PC-9 (cell line): ENCODE data around the gene SLC35F6.

Source experiments
- EZH2 ChIP-seq: fragments of 200-600 bp; sonication (generic); IDR thresholded peaks from 2 replicates; pipeline ENCODE4 v1.8.0; 2017; ENCODE audit warnings: antibody characterized with exemption, low read depth
- TF ChIP-seq, protein P1 (sequence below): fragments of 200-600 bp; sonication (generic); conservative IDR thresholded peaks from 2 replicates; pipeline ENCODE4 v1.6.1; 2017; ENCODE audit warnings: mixed run types, antibody characterized with exemption, mild to moderate bottlenecking, moderate library complexity

DNA sequence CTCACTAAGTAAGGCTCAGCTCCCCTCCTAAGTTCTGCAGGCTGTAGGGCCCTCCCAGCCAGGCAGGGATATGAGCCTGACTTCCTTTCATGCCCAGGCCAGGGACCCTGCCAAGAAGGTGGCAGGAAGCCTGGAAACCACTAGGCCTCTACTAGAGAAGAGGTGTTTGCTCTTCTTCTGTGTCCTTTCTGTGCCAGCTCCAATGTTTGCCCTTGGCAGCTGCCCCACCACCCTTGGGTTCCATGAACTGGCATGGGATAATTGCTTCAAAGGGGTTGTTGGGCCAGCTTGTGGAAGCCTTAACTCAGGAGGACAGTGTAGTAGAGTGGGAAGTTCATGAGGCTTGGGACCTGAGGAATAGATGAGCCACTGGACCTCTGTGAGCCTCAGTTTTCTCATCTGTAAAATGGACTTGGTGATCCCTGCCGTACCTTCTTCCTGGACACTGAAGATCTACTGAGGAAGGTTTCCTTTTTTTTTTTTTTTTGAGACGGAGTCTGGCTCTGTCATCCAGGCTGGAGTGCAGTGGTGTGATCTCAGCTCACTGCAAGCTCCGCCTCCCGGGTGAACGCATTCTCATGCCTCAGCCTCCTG lies 3.9 kb downstream of the SLC35F6 start:
- TF ChIP-seq, protein P1, sequence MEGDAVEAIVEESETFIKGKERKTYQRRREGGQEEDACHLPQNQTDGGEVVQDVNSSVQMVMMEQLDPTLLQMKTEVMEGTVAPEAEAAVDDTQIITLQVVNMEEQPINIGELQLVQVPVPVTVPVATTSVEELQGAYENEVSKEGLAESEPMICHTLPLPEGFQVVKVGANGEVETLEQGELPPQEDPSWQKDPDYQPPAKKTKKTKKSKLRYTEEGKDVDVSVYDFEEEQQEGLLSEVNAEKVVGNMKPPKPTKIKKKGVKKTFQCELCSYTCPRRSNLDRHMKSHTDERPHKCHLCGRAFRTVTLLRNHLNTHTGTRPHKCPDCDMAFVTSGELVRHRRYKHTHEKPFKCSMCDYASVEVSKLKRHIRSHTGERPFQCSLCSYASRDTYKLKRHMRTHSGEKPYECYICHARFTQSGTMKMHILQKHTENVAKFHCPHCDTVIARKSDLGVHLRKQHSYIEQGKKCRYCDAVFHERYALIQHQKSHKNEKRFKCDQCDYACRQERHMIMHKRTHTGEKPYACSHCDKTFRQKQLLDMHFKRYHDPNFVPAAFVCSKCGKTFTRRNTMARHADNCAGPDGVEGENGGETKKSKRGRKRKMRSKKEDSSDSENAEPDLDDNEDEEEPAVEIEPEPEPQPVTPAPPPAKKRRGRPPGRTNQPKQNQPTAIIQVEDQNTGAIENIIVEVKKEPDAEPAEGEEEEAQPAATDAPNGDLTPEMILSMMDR = no peak
- TF ChIP-seq EZH2 = no peak
